Skeletal muscle satellite cell (primary cell): ENCODE results near the gene TRIM56.
A peak's percentile ranks its signal among the peaks of the same experiment; 100 is the strongest.

Experiments
- H3K27me3 ChIP-seq: 2 replicates; pipeline ENCODE4 v1.7.0; 2013; ENCODE audit warnings: low read length; ENCODE audit not compliant: control insufficient read depth, insufficient read depth
- H3K36me3 ChIP-seq: 2 replicates; pipeline ENCODE4 v1.7.0; 2013; ENCODE audit warnings: mild to moderate bottlenecking, control low read depth, low read length; ENCODE audit not compliant: insufficient read depth
- H3K4me1 ChIP-seq: 2 replicates; pipeline ENCODE4 v1.7.0; 2013; ENCODE audit warnings: low read length; ENCODE audit not compliant: control insufficient read depth, insufficient read depth
- H3K4me2 ChIP-seq: 2 replicates; pipeline ENCODE4 v1.7.0; 2013; ENCODE audit warnings: mild to moderate bottlenecking, low read length
- H3K4me3 ChIP-seq: 2 replicates; pipeline ENCODE4 v1.7.0; 2013; ENCODE audit warnings: low read length
- H3K9ac ChIP-seq: 2 replicates; pipeline ENCODE4 v1.7.0; 2013; ENCODE audit warnings: mild to moderate bottlenecking, low read depth, low read length, moderate library complexity
- H3K9me3 ChIP-seq: replicated peaks from 2 replicates; pipeline ENCODE4 v1.7.0; 2013; ENCODE audit warnings: mild to moderate bottlenecking, control low read depth, low read length

The TRIM56 gene

DNA sequence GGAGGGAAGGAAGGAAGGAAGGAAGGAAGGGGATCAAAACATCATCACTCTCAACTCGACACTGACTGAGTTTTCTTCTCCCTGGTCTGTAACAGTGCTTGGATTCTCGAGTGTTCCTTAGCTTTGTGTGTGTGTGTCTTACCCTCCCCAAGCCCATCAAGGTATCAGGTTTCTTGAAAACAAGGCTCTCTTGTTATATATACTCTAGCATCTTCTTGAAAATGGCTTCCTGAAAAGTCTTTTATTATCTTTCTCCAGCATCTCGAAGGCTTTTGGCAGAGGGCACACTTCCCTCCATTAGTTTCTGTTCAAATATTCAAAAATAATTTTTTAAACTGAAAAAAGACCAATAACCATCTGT lies 55.0 kb downstream of the TRIM56 start:
- Histone ChIP-seq H3K36me3 (peaks cover 20% of the 10 kb centered on the region), H3K9ac (peak overlapping the region; percentile 19), H3K4me3 (no peak overlapping the region), H3K9me3 (no peaks in the 10 kb centered on the region), H3K4me1 (peaks cover 39% of the 10 kb centered on the region), H3K27me3 (no peaks in the 10 kb centered on the region), H3K4me2 (no peak overlapping the region)

- no peak overlapping the region for H3K4me3 ChIP-seq
- peaks cover 34% of the 10 kb centered on the region for H3K4me1 ChIP-seq
- H3K4me2 ChIP-seq = no peak overlapping the region
- peak overlapping the region; percentile 19 for H3K9ac ChIP-seq
- no peaks in the 10 kb centered on the region for H3K27me3 ChIP-seq
- peaks cover 15% of the 10 kb centered on the region for H3K36me3 ChIP-seq
- no peaks in the 10 kb centered on the region for H3K9me3 ChIP-seq
These were observed 55.6 kb downstream of the TRIM56 start for GRCh38 chr7:101140746-101141382.
